ENCODE measurements around the gene ANKRD44.

GRCh38 chr2:197322724-197323720 lies 12.4 kb upstream of the ANKRD44 start:
- TF ChIP-seq CTCF (IDR thresholded peaks at IDR 0.05 in 4 of 5, conservative IDR thresholded peaks at IDR 0.05 in 1 of 5): no peak
- no peak for TF ChIP-seq POLR2A (IDR thresholded peaks at IDR 0.05)

All from gastrocnemius medialis (tissue), 4 donors.